ENCODE data around the gene RAB3IL1.

The RAB3IL1 gene

GRCh38 chr11:61923166-61924063 is 6.0 kb upstream of the RAB3IL1 start:
- peak; percentile 64 for DNase-seq
- Mint-ChIP-seq H3K4me1 (peaks cover 88% of the 10 kb centered on the region), H3K4me3 (peak overlapping the region; percentile 59), H3K9me3 (peaks cover 17% of the 10 kb centered on the region), H3K36me3 (ENCODE audit: low read depth) (no peaks in the 10 kb centered on the region), H3K27ac (peak overlapping the region; percentile 96), H3K27me3 (ENCODE audit: low read depth, poor library complexity) (peaks cover 16% of the 10 kb centered on the region)
- no peak for TF ChIP-seq CTCF (IDR thresholded peaks at IDR 0.05)

GRCh38 chr11:61922539-61922938 is 5.2 kb upstream of the RAB3IL1 start:
- Mint-ChIP-seq H3K27me3 (ENCODE audit: low read depth, poor library complexity) (peaks cover 25% of the 10 kb centered on the region), H3K36me3 (ENCODE audit: low read depth) (no peaks in the 10 kb centered on the region), H3K4me1 (peaks cover 93% of the 10 kb centered on the region), H3K4me3 (peak overlapping the region; percentile 59), H3K9me3 (peaks cover 8% of the 10 kb centered on the region), H3K27ac (peak overlapping the region; percentile 96)
- no peak for TF ChIP-seq CTCF (IDR thresholded peaks at IDR 0.05)
- peak; percentile 55 for DNase-seq

- peaks cover 3% of the 10 kb centered on the region for H3K9me3 Mint-ChIP-seq
- peaks cover 86% of the 10 kb centered on the region for H3K4me1 Mint-ChIP-seq
- H3K4me3 Mint-ChIP-seq = no peak overlapping the region
- no peaks in the 10 kb centered on the region for H3K36me3 Mint-ChIP-seq (ENCODE audit: low read depth)
- peak overlapping the region; percentile 43 for H3K27ac Mint-ChIP-seq
- peaks cover 27% of the 10 kb centered on the region for H3K27me3 Mint-ChIP-seq (ENCODE audit: low read depth, poor library complexity)
- DNase-seq = no peak
- no peak for TF ChIP-seq CTCF (IDR thresholded peaks at IDR 0.05)
Observed at GRCh38 chr11:61921446-61921845, 4.1 kb upstream of the RAB3IL1 start.

- no peak for DNase-seq
- Mint-ChIP-seq H3K27ac (no peak overlapping the region), H3K9me3 (no peaks in the 10 kb centered on the region), H3K27me3 (ENCODE audit: low read depth, poor library complexity) (peaks cover 40% of the 10 kb centered on the region), H3K4me3 (peak overlapping the region; percentile 50), H3K36me3 (ENCODE audit: low read depth) (no peaks in the 10 kb centered on the region), H3K4me1 (peaks cover 74% of the 10 kb centered on the region)
- TF ChIP-seq CTCF (IDR thresholded peaks at IDR 0.05) = no peak
Observed at GRCh38 chr11:61919705-61920631, 2.6 kb upstream of the RAB3IL1 start.

- Mint-ChIP-seq H3K36me3 (ENCODE audit: low read depth) (no peaks in the 10 kb centered on the region), H3K9me3 (no peaks in the 10 kb centered on the region), H3K27ac (peak overlapping the region; percentile 58), H3K4me3 (peak overlapping the region; percentile 56), H3K27me3 (ENCODE audit: low read depth, poor library complexity) (peaks cover 42% of the 10 kb centered on the region), H3K4me1 (peaks cover 66% of the 10 kb centered on the region)
- DNase-seq = no peak
- TF ChIP-seq CTCF (IDR thresholded peaks at IDR 0.05) = no peak
Observed at GRCh38 chr11:61918938-61919704, 1.8 kb upstream of the RAB3IL1 start.
